K562 (cell line): ENCODE data around the gene STK24. TPM values are rescaled to one million over a fixed set of nuclear protein-coding genes. Genes with fewer than 3 reads are reported as not detected.

Experiments used
- polyA plus RNA-seq, 8 experiments: library from polyadenylated mRNA; depleted of rRNA in 4 of 8; stranded (reverse) in 5 of 8; unstranded in 3 of 8; fragments of >200 nt; fragmentation: Nextera tagmentation in 2 of 8; fragmentation: Illumina TruSeq in 1 of 8; extraction: Ambion mirVana in 2 of 8; extraction: Trizol in 1 of 8; gene quantifications; 2 replicates each; pipeline versions ENCODE4 v1.2.1 to v1.2.3, GENCODE V29; 2011 to 2014; ENCODE audit warnings: inconsistent platforms in 1 of 8, missing spikeins in 1 of 8
- total RNA-seq, 7 experiments: library from RNA; depleted of rRNA in 6 of 7; stranded (reverse); fragments of >200 nt in 6 of 7; fragmentation: Illumina TruSeq in 2 of 7; extraction: Trizol in 2 of 7; gene quantifications; 2 replicates each; pipeline versions ENCODE4 v1.2.1 to v1.2.3, GENCODE V29; 2011 to 2021; ENCODE audit warnings: low replicate concordance in 1 of 7
- TF ChIP-seq, protein P1 (sequence below), 2 experiments: fragments of 450-650 bp in 1 of 2; sonication (generic) in 1 of 2; formaldehyde crosslinking in 1 of 2; IDR thresholded peaks; 2 replicates each; pipeline versions ENCODE4 v1.7.1 to v1.9.0; 2016 to 2022; ENCODE audit warnings: inconsistent platforms in 1 of 2, mild to moderate bottlenecking in 1 of 2, missing genetic modification reagents in 1 of 2

Gene STK24
- total and polyA plus RNA-seq, 9 of the 15 experiments (the other 6 are each of a cell fraction or from before 2014, with no cell fraction given) = 3.8 to 78.4 (median 28.2) TPM

DNA sequence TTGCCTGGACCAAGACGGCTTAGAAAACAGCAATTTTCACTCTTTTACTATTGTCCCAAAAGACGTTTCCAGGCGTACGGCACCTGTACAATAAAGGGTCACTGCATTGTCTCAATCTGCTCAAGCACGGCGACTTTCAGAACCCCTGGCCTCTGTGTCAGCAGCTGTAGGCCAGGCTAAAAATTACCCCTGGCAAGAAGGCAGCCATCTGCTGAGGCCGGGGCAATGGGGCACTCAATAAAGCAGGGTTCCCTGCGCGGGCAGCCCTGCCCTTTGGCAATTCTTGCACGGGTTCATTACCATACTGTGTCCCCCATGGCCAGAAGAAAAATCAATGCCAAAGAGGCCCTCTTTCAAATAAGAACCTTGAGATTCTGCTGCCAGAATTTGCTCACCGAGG lies 52.1 kb downstream of the STK24 start (continued):
- TF ChIP-seq, protein P1, sequence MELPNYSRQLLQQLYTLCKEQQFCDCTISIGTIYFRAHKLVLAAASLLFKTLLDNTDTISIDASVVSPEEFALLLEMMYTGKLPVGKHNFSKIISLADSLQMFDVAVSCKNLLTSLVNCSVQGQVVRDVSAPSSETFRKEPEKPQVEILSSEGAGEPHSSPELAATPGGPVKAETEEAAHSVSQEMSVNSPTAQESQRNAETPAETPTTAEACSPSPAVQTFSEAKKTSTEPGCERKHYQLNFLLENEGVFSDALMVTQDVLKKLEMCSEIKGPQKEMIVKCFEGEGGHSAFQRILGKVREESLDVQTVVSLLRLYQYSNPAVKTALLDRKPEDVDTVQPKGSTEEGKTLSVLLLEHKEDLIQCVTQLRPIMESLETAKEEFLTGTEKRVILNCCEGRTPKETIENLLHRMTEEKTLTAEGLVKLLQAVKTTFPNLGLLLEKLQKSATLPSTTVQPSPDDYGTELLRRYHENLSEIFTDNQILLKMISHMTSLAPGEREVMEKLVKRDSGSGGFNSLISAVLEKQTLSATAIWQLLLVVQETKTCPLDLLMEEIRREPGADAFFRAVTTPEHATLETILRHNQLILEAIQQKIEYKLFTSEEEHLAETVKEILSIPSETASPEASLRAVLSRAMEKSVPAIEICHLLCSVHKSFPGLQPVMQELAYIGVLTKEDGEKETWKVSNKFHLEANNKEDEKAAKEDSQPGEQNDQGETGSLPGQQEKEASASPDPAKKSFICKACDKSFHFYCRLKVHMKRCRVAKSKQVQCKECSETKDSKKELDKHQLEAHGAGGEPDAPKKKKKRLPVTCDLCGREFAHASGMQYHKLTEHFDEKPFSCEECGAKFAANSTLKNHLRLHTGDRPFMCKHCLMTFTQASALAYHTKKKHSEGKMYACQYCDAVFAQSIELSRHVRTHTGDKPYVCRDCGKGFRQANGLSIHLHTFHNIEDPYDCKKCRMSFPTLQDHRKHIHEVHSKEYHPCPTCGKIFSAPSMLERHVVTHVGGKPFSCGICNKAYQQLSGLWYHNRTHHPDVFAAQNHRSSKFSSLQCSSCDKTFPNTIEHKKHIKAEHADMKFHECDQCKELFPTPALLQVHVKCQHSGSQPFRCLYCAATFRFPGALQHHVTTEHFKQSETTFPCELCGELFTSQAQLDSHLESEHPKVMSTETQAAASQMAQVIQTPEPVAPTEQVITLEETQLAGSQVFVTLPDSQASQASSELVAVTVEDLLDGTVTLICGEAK (IDR thresholded peaks at IDR 0.05) = no peak
- TF ChIP-seq, protein P1 (CRISPR knock-in tag; IDR thresholded peaks at IDR 0.05) = no peak
